ENCODE data around the gene SLC17A9.

DNA sequence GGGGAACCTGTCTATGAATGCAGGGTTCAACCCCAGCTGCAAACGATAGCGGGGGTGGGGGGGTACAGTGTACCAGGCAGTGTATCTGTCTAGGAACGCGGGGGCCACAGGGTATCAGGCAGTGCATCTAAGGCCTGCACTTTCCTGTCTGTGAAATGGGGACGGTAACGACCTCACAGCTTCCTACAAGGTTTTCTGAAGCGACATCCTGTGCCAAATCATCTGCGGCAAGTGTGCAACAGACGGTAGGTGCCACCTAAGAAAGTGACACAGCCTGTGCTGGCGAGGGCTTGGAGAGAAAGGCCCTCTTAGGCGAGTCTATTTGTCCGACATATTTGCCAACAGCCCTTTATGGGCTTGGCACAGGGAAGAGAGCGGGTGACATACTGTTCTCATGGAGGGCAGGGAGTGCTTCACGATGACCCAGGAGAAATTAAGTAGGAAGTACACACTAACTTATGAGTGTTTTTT lies 30.0 kb upstream of the SLC17A9 start:
- no peak for TF ChIP-seq GATA3 (IDR thresholded peaks at IDR 0.05; ENCODE audit: low read depth, low read length)
- TF ChIP-seq GATA2 (IDR thresholded peaks at IDR 0.05; ENCODE audit: low read depth, low read length), result no peak

Data from SH-SY5Y (cell line).